M059J (cell line): Measurements from ENCODE around the gene MATK. TPM values are rescaled to one million over a fixed set of nuclear protein-coding genes. Genes with fewer than 3 reads are reported as not detected.

Experiments
- DNase-seq: peaks from one replicate; pipeline ENCODE4 v3.0.0-alpha.2; 2012; ENCODE audit warnings: low read depth
- total RNA-seq: library from RNA; depleted of rRNA; stranded (reverse); fragments of >200 nt; shearing (Covaris generic); gene quantifications from 2 replicates; pipeline ENCODE4 v1.2.3, GENCODE V29; 2014; rRNA removed

MATK gene
- total RNA-seq: not detected in 2 replicates

- DNase-seq: no peak
Measured at GRCh38 chr19:3785938-3786824, at the start of gene MATK. TSS of gene MATK (minus strand) at chr19:3786381. CDS start at chr19:3785135, 1,246 bp downstream.

- no peak for DNase-seq
Measured at GRCh38 chr19:3835055-3835435, 48.9 kb upstream of the MATK start.

GRCh38 chr19:3834349-3835054 is 48.3 kb upstream of the MATK start:
- DNase-seq: no peak

- no peak for DNase-seq
Measured at GRCh38 chr19:3833578-3834348, 47.6 kb upstream of the MATK start.

- DNase-seq: no peak
Measured at GRCh38 chr19:3832001-3832400, 45.8 kb upstream of the MATK start.

GRCh38 chr19:3831601-3832000 is 45.4 kb upstream of the MATK start:
- no peak for DNase-seq

GRCh38 chr19:3830621-3831589 is 44.7 kb upstream of the MATK start:
- no peak for DNase-seq

GRCh38 chr19:3827306-3827705 is 41.1 kb upstream of the MATK start:
- DNase-seq: no peak

- DNase-seq: no peak
Measured at GRCh38 chr19:3826163-3826562, 40.0 kb upstream of the MATK start.

GRCh38 chr19:3825286-3825956 is 39.2 kb upstream of the MATK start:
- DNase-seq: no peak

GRCh38 chr19:3823350-3823713 is 37.2 kb upstream of the MATK start:
- DNase-seq: no peak

- no peak for DNase-seq
Measured at GRCh38 chr19:3822683-3823349, 36.6 kb upstream of the MATK start.

GRCh38 chr19:3821857-3822364 is 35.7 kb upstream of the MATK start:
- no peak for DNase-seq

GRCh38 chr19:3821156-3821555 is 35.0 kb upstream of the MATK start:
- DNase-seq: peak; percentile 49

GRCh38 chr19:3819989-3820388 is 33.8 kb upstream of the MATK start:
- DNase-seq: no peak

GRCh38 chr19:3818918-3819317 is 32.7 kb upstream of the MATK start:
- DNase-seq: no peak

- peak; percentile 69 for DNase-seq
Measured at GRCh38 chr19:3818466-3818865, 32.3 kb upstream of the MATK start.

- no peak for DNase-seq
Measured at GRCh38 chr19:3817761-3818160, 31.6 kb upstream of the MATK start.

GRCh38 chr19:3816566-3817218 is 30.5 kb upstream of the MATK start:
- DNase-seq: no peak
